Right lobe of liver (tissue), 6 donors: Measurements from ENCODE around the gene ACBD6. TPM values are rescaled to one million over a fixed set of nuclear protein-coding genes. Genes with fewer than 3 reads are reported as not detected.

Experiments used
- ATAC-seq, 4 donors: fragments of 200-7000 bp; cut with Tn5 transposase; one replicate each; pipeline ENCODE4 v1.9.1; 2020; ENCODE audit warnings: mild to moderate bottlenecking in 4 of 4, moderate library complexity in 4 of 4
- DNase-seq, 3 donors: peaks; one replicate each; pipeline ENCODE4 v3.0.0-alpha.2; 2020
- H3K27ac ChIP-seq, 3 donors: fragments of 200-600 bp; one replicate each; pipeline ENCODE4 v1.8.0; 2022
- H3K27me3 ChIP-seq, 2 donors: fragments of 200-600 bp; one replicate each; pipeline ENCODE4 v1.8.0; 2022
- H3K36me3 ChIP-seq, 4 donors: fragments of 200-600 bp; sonication (generic) in 1 of 4; one replicate each; pipeline versions ENCODE4 v1.5.1 to v1.8.0; 2017 to 2022; ENCODE audit warnings: control low read depth in 1 of 4
- H3K4me1 ChIP-seq, 4 donors: fragments of 200-600 bp; sonication (generic) in 1 of 4; one replicate each; pipeline versions ENCODE4 v1.5.1 to v1.8.0; 2017 to 2022; ENCODE audit warnings: control low read depth in 1 of 4
- H3K4me3 ChIP-seq, 3 donors: fragments of 200-600 bp; one replicate each; pipeline ENCODE4 v1.8.0; 2022
- H3K9me3 ChIP-seq, 4 donors: fragments of 200-600 bp; sonication (generic) in 1 of 4; one replicate each; pipeline versions ENCODE4 v1.5.1 to v1.8.0; 2017 to 2022; ENCODE audit warnings: control low read depth in 1 of 4
- CTCF ChIP-seq, 4 donors: fragments of 200-600 bp in 3 of 4; fragments of 450-650 bp in 1 of 4; IDR thresholded peaks; one replicate each; pipeline versions ENCODE4 v1.5.1 to v1.8.0; 2016 to 2022; ENCODE audit warnings: antibody characterized with exemption in 4 of 4, mild to moderate bottlenecking in 2 of 4
- POLR2A ChIP-seq: fragments of 450-650 bp; IDR thresholded peaks from one replicate; pipeline ENCODE4 v1.6.1; 2017; ENCODE audit warnings: antibody characterized with exemption, mild to moderate bottlenecking
- WGBS: methylation state at CpG from one replicate; pipeline ENCODE4 v1.1.6; 2018; ENCODE audit warnings: low coverage, low lambda C conversion rate; ENCODE audit not compliant: insufficient coverage; ENCODE audit errors: missing lambda C conversion rate; 5-methylcytosine and 5-hydroxymethylcytosine counted together
- intact Hi-C, 2 donors: fragments of 100-400 bp; cut with DNase I; formaldehyde crosslinking; loops; one replicate each; pipeline versions ENCODE4 v1.11.2 to v1.14.1; 2022
- total RNA-seq, 6 experiments: library from RNA; depleted of rRNA in 2 of 6; stranded (reverse); fragments of >200 nt in 2 of 6; fragmentation: NEBNext Ultra II Directional in 3 of 6; extraction: Animal tissue kit (Norgen Biotek cat#: 25700) in 3 of 6; gene quantifications; one replicate each; pipeline versions ENCODE4 v1.1.0 to v1.2.4, GENCODE V29; 2016 to 2023
- donor health status: DM: no; HTN: yes; CAD: no.
- donor health status: DM: no; HTN: no; CAD: no.
- donor health status: DM: no; HTN: no; CAD: no.
- donor health status: DM: no; HTN: yes; CAD: no.
- donor health status: DM: no; HTN: yes; CAD: no.

Gene ACBD6
- total RNA-seq, 6 experiments from 2014 or later, result 9.5 to 18.9 (median 11.5) TPM

GRCh38 chr1:180267761-180268555 is 234.4 kb downstream of the ACBD6 start:
- ATAC-seq (no peak), DNase-seq (peak in 1 of 3 donors; percentile 46)
- TF ChIP-seq CTCF (IDR thresholded peaks at IDR 0.05), result no peak
- TF ChIP-seq POLR2A, result no peak
- WGBS, result 82% methylated on average over 4 of the region's 5 CpGs
- Histone ChIP-seq H3K27ac (no peak overlapping the region), H3K36me3 (no peaks in the 10 kb centered on the region), H3K4me3 (no peak overlapping the region), H3K9me3 (no peaks in the 10 kb centered on the region), H3K27me3 (no peaks in the 10 kb centered on the region), H3K4me1 (peaks cover 0 to 13% (median 5%) of the 10 kb centered on the region in 4 donors)
- intact Hi-C loops, result no loop called here

DNA sequence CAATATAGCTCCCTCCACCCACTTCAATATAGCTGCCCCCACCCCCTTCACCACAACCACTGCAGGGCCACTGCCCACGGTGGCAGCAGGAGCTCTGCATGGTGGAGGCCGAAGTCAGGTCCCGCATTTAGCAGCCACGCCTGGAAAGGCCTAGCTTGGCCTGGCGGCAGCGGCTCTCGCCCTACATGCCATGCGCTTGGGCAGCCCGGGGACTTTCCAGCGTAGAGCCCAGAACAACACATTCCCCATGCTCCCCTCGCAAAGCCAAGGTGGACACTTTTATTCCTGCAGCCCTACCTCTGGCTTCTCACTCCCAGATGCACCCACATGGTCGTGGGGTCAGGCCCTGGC is 235.2 kb downstream of the ACBD6 start:
- WGBS, result 36% methylated on average over 1 of the region's 12 CpGs
- intact Hi-C loops, result no loop called here
- peak in 1 of 3 donors; percentile 37 for DNase-seq

DNA sequence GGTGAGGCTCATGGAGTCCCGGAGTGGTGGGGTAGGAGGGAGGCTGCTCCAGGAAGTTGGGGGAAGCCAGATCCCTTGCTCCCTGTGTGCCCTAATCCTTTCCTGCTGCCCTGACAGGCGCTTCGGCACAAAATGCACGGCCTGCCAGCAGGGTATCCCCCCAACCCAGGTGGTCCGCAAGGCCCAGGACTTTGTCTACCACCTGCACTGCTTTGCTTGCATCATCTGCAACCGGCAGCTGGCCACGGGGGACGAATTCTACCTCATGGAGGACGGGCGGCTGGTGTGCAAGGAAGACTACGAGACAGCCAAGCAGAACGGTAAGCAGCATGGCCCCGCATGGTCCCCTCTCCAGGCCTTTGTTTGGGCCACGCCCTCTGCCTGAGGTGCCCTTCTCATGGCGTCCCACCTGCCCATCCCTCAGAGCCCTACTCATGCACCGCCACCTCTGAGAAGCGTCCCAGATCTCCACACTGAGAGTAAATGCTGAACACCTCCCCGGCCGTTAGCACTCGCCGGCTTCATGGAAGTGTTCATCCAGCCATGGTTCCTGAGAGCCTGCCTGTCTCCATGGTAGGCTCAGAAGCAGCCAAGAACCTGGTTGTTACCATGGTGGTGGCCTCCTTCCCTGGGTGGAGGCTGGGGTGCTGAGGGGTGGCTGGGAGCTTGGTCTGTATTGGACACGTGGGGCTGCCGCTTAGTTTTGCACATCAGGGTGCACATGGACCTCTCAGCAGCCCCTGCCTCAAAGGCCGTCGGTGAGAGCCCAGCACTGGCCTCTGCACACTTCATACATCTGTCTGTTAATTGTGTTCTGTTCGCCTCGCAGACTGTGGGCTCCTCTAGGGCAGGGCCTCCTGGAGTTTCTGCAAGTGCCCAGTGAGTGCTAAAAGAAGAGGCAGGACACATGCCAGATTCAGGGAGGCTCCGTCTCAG is 235.8 kb downstream of the ACBD6 start:
- H3K9me3 ChIP-seq, result no peaks in the 10 kb centered on the region
- H3K27me3 ChIP-seq, result no peaks in the 10 kb centered on the region
- WGBS, result 87% methylated on average over 3 of the region's 28 CpGs
- no peak overlapping the region for H3K27ac ChIP-seq
- intact Hi-C loops, result no loop called here
- no peaks in the 10 kb centered on the region for H3K36me3 ChIP-seq
- H3K4me1 ChIP-seq, result peaks cover 0 to 13% (median 5%) of the 10 kb centered on the region in 4 donors
- no peak for ATAC-seq
- H3K4me3 ChIP-seq, result no peak overlapping the region
- no peak for TF ChIP-seq CTCF (IDR thresholded peaks at IDR 0.05)
- TF ChIP-seq POLR2A, result no peak
- DNase-seq, result peak in 1 of 3 donors; percentile 42

More for the DNA sequence above, 235.2 kb downstream of the ACBD6 start:
- TF ChIP-seq CTCF (IDR thresholded peaks at IDR 0.05), result no peak
- TF ChIP-seq POLR2A, result no peak
- Histone ChIP-seq H3K36me3 (no peaks in the 10 kb centered on the region), H3K4me1 (peaks cover 0 to 13% (median 5%) of the 10 kb centered on the region in 4 donors), H3K9me3 (no peaks in the 10 kb centered on the region), H3K27me3 (no peaks in the 10 kb centered on the region), H3K4me3 (no peak overlapping the region), H3K27ac (no peak overlapping the region)
- no peak for ATAC-seq

GRCh38 chr1:180265871-180266270 is 236.5 kb downstream of the ACBD6 start:
- no peak for ATAC-seq
- H3K4me3 ChIP-seq, result no peak overlapping the region
- WGBS, result 94% methylated on average over 2 of the region's 4 CpGs
- H3K27ac ChIP-seq, result no peak overlapping the region
- TF ChIP-seq CTCF (IDR thresholded peaks at IDR 0.05), result no peak
- TF ChIP-seq POLR2A, result no peak
- H3K27me3 ChIP-seq, result no peaks in the 10 kb centered on the region
- peaks cover 0 to 9% (median 4%) of the 10 kb centered on the region in 4 donors for H3K4me1 ChIP-seq
- intact Hi-C loops, result no loop called here
- DNase-seq, result peak in 1 of 3 donors; percentile 38
- no peaks in the 10 kb centered on the region for H3K36me3 ChIP-seq
- no peaks in the 10 kb centered on the region for H3K9me3 ChIP-seq
